22Rv1 (cell line): ENCODE results near the gene ALDH1L1.

Experiments used
- CTCF ChIP-seq: fragments of 450-650 bp; IDR thresholded peaks from 2 replicates; pipeline ENCODE4 v1.5.1; 2017; ENCODE audit warnings: mild to moderate bottlenecking
- ZFX ChIP-seq: fragments of 450-650 bp; IDR thresholded peaks from 2 replicates; pipeline ENCODE4 v1.6.1; 2017; ENCODE audit warnings: antibody characterized with exemption, borderline replicate concordance

- no peak for TF ChIP-seq CTCF
- TF ChIP-seq ZFX = no peak
These were observed 102.6 kb downstream of the ALDH1L1 start for GRCh38 chr3:126077754-126078153.
